Stimulated activated naive B cell treated with anti-CD40 and anti-IgM and Interleukin-4, amounts not matched to agents 10 μg/mL and 1 μg/mL and 100 μg/mL, for 72 hours (primary cell): ENCODE measurements around the gene PTRH2.

Experiments used
- ATAC-seq, 2 donors: fragments of 150-1000 bp; cut with Tn5 transposase; replicated peaks; 2 replicates each; pipeline ENCODE4 v1.10.0; 2021; ENCODE audit warnings: moderate library complexity in 1 of 2
- DNase-seq: peaks from one replicate; pipeline ENCODE4 v3.0.0; 2021
- H3K27ac Mint-ChIP-seq: one replicate; pipeline ENCODE4 v1.8.0; 2022; ENCODE audit warnings: mild to moderate bottlenecking, mixed read lengths
- H3K27me3 Mint-ChIP-seq, 2 donors: one replicate each; pipeline ENCODE4 v1.8.0; 2022; ENCODE audit warnings: mixed read lengths in 2 of 2
- H3K36me3 Mint-ChIP-seq, 2 donors: one replicate each; pipeline ENCODE4 v1.8.0; 2022; ENCODE audit warnings: mixed read lengths in 2 of 2, mild to moderate bottlenecking in 1 of 2
- H3K4me1 Mint-ChIP-seq, 2 donors: one replicate each; pipeline ENCODE4 v1.8.0; 2022; ENCODE audit warnings: mixed read lengths in 2 of 2, mild to moderate bottlenecking in 1 of 2
- H3K4me3 Mint-ChIP-seq, 2 donors: one replicate each; pipeline ENCODE4 v1.8.0; 2022; ENCODE audit warnings: mild to moderate bottlenecking in 2 of 2, mixed read lengths in 2 of 2, moderate library complexity in 1 of 2
- H3K9me3 Mint-ChIP-seq, 2 donors: one replicate each; pipeline ENCODE4 v1.8.0; 2022; ENCODE audit warnings: mixed read lengths in 2 of 2, mild to moderate bottlenecking in 1 of 2

The PTRH2 gene

DNA sequence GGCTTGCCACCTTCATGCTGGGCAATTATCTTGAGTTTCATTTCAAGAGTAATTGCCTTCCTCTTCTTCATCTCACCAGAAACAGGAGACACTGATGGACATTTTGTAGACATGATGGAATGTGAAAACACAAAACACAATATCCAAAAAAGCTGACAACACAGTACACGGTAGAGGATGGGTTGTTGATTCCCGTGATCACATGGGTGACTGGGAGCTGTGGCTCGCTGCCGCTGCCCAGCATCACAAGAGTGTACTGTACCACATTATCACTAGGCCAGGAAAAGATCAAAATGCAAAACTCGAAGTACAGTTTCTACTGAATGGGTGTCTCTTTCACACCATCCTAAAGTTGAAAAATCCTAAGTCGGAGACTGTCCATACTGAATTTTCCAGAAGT lies 7.4 kb downstream of the PTRH2 start:
- Mint-ChIP-seq H3K36me3 (peaks cover 39 to 72% of the 10 kb centered on the region in 2 donors), H3K27ac (no peak overlapping the region), H3K9me3 (no peaks in the 10 kb centered on the region), H3K4me1 (peaks cover 56 to 73% of the 10 kb centered on the region in 2 donors), H3K27me3 (no peaks in the 10 kb centered on the region), H3K4me3 (no peak overlapping the region)
- DNase-seq, result no peak
- ATAC-seq, result no peak

DNA sequence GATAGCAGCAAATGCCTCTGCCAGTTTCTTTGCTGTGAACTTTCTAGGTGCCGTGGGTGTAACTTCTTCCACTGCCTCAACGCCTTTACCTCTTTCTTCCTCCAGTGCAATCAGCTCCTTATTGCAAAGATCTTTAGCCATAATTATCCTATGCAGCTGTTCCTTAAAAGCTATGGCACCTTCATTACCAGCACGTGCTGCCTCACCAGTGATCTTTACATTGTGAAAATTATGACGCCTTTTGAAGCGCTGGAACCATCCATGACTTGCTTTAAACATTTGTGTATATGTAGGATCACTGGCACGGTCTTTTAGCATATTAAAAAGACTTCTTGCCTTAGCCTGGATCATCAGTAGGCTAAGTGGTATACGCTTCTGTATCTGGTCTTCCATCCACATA lies 8.0 kb downstream of the PTRH2 start:
- H3K9me3 Mint-ChIP-seq, result no peaks in the 10 kb centered on the region
- H3K27ac Mint-ChIP-seq, result peak overlapping the region; percentile 69
- no peak overlapping the region for H3K4me3 Mint-ChIP-seq
- H3K4me1 Mint-ChIP-seq, result peaks cover 55 to 68% of the 10 kb centered on the region in 2 donors
- peaks cover 41 to 74% of the 10 kb centered on the region in 2 donors for H3K36me3 Mint-ChIP-seq
- ATAC-seq, result no peak
- no peak for DNase-seq
- H3K27me3 Mint-ChIP-seq, result no peaks in the 10 kb centered on the region

DNA sequence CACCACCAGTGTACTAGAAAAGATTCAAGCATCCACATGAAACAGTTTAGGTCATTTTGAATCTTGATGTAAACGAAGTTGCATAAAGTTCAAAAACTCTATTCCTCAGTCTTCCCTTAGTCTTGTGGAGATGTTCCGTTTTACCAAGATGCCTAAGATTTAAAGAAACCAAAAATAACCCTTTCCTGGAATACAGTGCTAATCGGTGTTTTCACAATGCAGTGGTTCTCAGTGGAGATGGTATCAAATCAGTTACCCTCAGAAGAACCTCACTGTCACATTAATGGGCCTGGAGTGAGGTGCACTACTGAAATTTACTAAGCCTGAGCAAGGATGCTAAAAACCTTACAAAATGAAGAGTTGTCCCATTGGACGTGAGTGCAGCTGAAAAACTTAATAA lies 9.1 kb downstream of the PTRH2 start:
- Mint-ChIP-seq H3K4me3 (no peak overlapping the region), H3K36me3 (peaks cover 40 to 76% of the 10 kb centered on the region in 2 donors)

DNA sequence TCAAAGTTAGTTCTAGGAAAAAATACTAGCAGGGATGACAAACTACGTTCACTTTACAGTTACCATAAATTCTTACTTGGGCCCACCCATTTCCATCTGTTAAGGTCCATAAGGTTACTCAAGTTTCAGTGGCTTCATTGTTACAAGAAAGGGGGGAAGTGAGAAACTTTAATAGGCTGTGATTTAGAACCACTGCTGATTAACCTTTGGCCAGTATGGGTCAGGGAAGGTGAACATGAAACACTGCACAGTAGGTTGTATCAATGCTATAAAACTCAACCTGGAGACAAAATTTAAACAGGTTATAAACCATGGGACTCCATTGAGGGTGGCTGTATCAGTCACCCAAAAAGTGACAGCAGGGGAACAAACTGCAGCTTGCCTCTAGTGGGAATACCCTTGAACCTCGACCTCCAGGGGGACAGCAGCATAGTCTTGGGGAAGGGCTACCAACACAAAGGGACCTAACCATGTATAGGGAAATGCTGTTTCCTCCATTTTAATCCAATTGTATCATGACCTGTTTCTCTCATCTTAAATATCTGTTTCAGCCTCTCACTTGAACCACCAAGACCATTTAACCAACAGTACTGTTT lies 10.4 kb downstream of the PTRH2 start:
- Mint-ChIP-seq H3K27me3 (no peaks in the 10 kb centered on the region), H3K4me1 (peaks cover 44 to 52% of the 10 kb centered on the region in 2 donors), H3K4me3 (peak overlapping the region; percentile 15 to 35), H3K27ac (peak overlapping the region; percentile 73), H3K36me3 (peaks cover 42 to 72% of the 10 kb centered on the region in 2 donors), H3K9me3 (no peaks in the 10 kb centered on the region)
- ATAC-seq, result peak; percentile 82 to 90
- DNase-seq, result no peak

More for the DNA sequence above, 9.1 kb downstream of the PTRH2 start:
- Mint-ChIP-seq H3K4me1 (peaks cover 51 to 57% of the 10 kb centered on the region in 2 donors), H3K27me3 (no peaks in the 10 kb centered on the region), H3K9me3 (no peaks in the 10 kb centered on the region), H3K27ac (peak overlapping the region; percentile 79)
- DNase-seq (no peak), ATAC-seq (no peak)

DNA sequence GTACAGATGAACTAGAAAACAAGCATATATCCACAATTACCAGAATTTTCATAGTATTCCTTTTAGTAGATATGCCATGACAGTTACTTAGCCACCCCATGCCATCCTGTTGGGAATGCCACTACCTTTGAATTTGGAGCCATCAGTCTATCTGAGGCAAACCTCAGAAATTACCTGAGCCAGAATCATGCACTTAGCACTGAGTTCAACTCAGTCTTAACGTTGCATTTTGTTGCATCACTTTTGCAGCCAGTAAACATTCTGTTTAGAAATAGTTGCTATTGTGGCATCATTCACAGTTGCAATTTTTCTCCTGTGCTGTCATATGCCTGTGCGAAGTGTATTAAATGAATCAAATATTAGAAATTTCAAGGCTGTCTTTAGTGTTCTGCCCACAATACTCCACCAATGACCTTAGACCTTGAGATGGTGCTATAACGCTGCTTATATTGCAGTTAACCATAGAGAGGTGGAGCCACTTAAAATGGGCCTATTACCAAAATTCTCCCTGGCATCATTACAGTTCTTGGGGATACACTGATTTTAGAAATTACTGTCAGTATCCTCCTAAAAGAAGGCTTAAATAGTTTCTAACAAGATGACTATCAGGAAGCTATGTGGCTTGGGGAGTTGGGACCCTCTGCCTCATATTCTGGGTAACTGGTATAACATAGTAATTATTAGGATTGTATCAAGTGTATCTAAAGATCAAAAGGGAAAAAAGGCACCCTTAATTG lies 11.1 kb downstream of the PTRH2 start:
- peak; percentile 19 to 29 for ATAC-seq
- Mint-ChIP-seq H3K27me3 (no peaks in the 10 kb centered on the region), H3K4me3 (peak overlapping the region; percentile 15 to 35), H3K27ac (peak overlapping the region; percentile 73), H3K9me3 (no peaks in the 10 kb centered on the region), H3K36me3 (peaks cover 46 to 76% of the 10 kb centered on the region in 2 donors), H3K4me1 (peaks cover 45 to 50% of the 10 kb centered on the region in 2 donors)
- DNase-seq, result no peak

DNA sequence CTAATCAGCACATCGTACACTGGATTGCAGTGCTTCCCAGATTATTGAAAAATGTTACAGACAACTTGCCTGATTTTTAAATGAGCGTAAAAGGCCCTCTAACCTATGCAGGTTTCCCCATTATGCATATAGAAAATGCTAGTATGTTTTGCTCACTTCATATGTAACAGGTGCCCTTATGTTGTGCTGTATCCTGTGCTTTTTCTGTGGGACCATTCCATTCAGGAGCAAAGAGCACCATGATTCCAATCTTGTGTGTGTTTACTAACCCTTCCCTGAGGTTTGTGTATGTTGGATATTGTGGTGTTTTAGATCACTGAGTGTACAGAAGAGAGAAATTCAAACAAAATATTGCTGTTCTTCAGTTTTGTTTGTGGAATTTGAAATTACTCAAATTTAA lies 12.9 kb downstream of the PTRH2 start:
- peaks cover 30 to 34% of the 10 kb centered on the region in 2 donors for H3K4me1 Mint-ChIP-seq
- peaks cover 37 to 67% of the 10 kb centered on the region in 2 donors for H3K36me3 Mint-ChIP-seq
- ATAC-seq (no peak), DNase-seq (no peak)
- no peak overlapping the region for H3K4me3 Mint-ChIP-seq
- H3K9me3 Mint-ChIP-seq, result no peaks in the 10 kb centered on the region
- H3K27me3 Mint-ChIP-seq, result no peaks in the 10 kb centered on the region
- H3K27ac Mint-ChIP-seq, result peak overlapping the region; percentile 51

DNA sequence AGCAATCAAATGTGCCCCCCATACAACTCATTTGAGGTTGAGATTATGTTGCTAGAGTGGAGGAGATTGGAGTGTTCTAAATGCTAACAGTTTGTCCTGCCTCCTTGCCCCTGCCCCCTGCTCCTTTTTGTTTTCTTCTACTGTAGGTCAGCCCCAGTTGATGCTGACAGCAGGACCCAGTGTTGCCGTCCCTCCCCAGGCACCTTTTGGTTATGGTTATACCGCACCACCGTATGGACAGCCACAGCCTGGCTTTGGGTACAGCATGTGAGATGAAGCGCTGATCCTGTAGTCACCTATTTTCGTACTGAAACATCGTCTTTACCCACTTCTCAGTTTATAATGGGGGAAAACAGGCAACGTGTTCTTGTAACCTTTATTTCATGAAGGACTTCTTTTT lies 13.6 kb downstream of the PTRH2 start:
- peaks cover 24 to 29% of the 10 kb centered on the region in 2 donors for H3K4me1 Mint-ChIP-seq
- H3K9me3 Mint-ChIP-seq, result no peaks in the 10 kb centered on the region
- DNase-seq (no peak), ATAC-seq (no peak)
- no peak overlapping the region for H3K4me3 Mint-ChIP-seq
- no peaks in the 10 kb centered on the region for H3K27me3 Mint-ChIP-seq
- H3K36me3 Mint-ChIP-seq, result peaks cover 35 to 64% of the 10 kb centered on the region in 2 donors
- no peak overlapping the region for H3K27ac Mint-ChIP-seq

DNA sequence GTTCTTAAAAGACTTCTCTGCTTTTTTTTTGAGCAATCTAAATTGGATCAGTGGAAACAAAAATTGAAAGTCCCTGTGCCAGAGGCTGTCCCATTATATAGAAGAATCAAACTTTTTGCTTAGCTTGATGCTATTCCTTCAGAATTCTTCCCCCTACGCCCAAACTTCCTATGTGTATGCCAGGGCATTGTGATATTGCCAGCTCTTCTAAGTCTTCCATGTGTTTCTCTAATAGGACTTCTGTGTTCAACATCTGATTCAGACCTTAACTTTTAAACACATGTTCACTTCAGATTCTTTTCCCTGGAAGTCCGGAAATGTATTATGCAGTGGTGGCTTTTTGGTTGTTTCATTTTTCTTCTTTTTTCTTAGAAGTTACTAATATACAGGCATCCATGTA lies 18.7 kb downstream of the PTRH2 start:
- peak overlapping the region; percentile 21 for H3K27ac Mint-ChIP-seq

DNA sequence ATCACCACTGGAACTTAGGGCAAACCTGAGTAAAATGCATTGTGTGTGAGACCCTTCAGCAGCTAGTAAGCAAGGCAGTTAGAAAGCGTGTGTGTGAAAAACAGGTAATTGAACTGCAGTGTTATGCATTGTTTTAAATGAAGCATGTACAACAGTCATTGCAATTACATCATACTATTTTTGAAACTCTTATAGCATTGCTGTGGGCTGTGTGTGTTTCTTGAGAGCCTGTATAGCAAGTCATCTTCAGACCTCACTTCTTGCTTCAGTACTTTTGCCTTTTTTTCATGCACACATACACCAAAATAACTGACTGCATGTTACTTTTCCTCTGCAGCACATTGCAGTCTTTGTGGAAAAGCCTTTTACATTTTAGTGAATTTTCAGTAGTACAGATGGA lies 19.2 kb downstream of the PTRH2 start:
- Mint-ChIP-seq H3K27ac (peak overlapping the region; percentile 21), H3K27me3 (no peaks in the 10 kb centered on the region), H3K36me3 (peaks cover 22 to 49% of the 10 kb centered on the region in 2 donors), H3K9me3 (no peaks in the 10 kb centered on the region), H3K4me3 (no peak overlapping the region), H3K4me1 (peaks cover 10 to 11% of the 10 kb centered on the region in 2 donors)
- ATAC-seq, result no peak
- no peak for DNase-seq

More for the DNA sequence above, 18.7 kb downstream of the PTRH2 start:
- H3K27me3 Mint-ChIP-seq, result no peaks in the 10 kb centered on the region
- no peak overlapping the region for H3K4me3 Mint-ChIP-seq
- H3K36me3 Mint-ChIP-seq, result peaks cover 22 to 51% of the 10 kb centered on the region in 2 donors
- DNase-seq (no peak), ATAC-seq (no peak)
- H3K4me1 Mint-ChIP-seq, result peaks cover 10 to 11% of the 10 kb centered on the region in 2 donors
- no peaks in the 10 kb centered on the region for H3K9me3 Mint-ChIP-seq

DNA sequence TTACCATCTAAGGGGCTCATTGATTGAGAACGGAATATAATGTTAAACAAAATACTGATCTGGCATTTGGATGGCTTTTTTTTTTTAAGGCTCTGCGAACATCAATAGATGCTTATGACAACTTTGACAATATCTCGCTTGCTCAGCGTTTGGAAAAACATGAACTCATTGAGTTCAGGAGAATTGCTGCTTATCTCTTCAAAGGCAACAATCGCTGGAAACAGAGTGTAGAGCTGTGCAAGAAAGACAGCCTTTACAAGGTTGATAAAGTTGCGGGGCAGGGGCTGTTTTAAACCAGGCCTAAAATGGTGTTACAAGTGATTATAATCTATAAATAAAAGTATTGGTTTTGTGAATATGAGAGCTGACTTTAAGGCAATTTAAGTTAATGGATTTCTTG lies 22.3 kb downstream of the PTRH2 start:
- H3K4me1 Mint-ChIP-seq, result peaks cover 9 to 11% of the 10 kb centered on the region in 2 donors
- H3K36me3 Mint-ChIP-seq, result peaks cover 12 to 50% of the 10 kb centered on the region in 2 donors
- ATAC-seq, result no peak
- DNase-seq, result no peak
- no peaks in the 10 kb centered on the region for H3K27me3 Mint-ChIP-seq
- no peak overlapping the region for H3K4me3 Mint-ChIP-seq
- no peaks in the 10 kb centered on the region for H3K9me3 Mint-ChIP-seq
- H3K27ac Mint-ChIP-seq, result no peak overlapping the region

DNA sequence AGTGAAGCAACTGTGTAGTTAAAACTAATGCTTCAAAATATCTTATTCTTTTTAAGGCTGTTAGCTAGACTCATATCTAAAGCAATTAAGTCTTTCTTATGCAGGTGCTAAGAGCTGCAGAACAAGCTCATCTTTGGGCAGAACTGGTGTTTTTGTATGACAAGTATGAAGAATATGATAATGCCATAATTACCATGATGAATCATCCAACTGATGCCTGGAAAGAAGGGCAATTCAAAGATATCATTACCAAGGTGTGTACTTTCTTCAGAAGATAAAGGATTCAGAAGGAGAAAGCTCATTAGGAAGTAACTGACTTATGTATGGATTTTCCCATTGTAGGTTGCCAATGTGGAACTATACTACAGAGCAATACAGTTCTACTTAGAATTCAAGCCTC lies 23.9 kb downstream of the PTRH2 start:
- Mint-ChIP-seq H3K27ac (no peak overlapping the region), H3K4me1 (peaks cover 7% of the 10 kb centered on the region in 2 donors), H3K4me3 (no peak overlapping the region), H3K9me3 (no peaks in the 10 kb centered on the region), H3K36me3 (peaks cover 12 to 44% of the 10 kb centered on the region in 2 donors), H3K27me3 (no peaks in the 10 kb centered on the region)
- no peak for ATAC-seq
- no peak for DNase-seq

DNA sequence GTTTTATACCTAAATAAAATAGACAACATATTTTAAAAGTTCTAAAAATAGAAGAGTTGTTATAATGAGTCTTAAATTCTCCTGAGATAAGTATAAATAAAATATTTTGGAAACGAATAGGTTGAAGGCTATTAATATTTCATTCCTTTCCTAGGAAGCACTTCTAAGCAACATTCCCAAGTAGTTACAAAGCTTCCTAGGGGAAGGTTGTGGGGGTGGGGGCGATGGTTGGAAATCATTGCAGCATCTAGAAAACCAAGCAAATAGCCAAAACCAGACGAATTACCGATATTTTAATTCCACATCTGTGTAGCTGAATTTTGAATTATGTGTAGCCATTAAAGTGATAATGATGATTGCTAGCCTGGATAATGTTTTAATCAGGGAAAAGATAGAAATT lies 26.9 kb downstream of the PTRH2 start:
- ATAC-seq, result no peak
- peaks cover 13 to 49% of the 10 kb centered on the region in 2 donors for H3K36me3 Mint-ChIP-seq
- no peak overlapping the region for H3K27ac Mint-ChIP-seq
- peaks cover under 1 to 11% of the 10 kb centered on the region in 2 donors for H3K4me1 Mint-ChIP-seq
- DNase-seq, result no peak
- H3K9me3 Mint-ChIP-seq, result no peaks in the 10 kb centered on the region
- no peaks in the 10 kb centered on the region for H3K27me3 Mint-ChIP-seq
- H3K4me3 Mint-ChIP-seq, result no peak overlapping the region

DNA sequence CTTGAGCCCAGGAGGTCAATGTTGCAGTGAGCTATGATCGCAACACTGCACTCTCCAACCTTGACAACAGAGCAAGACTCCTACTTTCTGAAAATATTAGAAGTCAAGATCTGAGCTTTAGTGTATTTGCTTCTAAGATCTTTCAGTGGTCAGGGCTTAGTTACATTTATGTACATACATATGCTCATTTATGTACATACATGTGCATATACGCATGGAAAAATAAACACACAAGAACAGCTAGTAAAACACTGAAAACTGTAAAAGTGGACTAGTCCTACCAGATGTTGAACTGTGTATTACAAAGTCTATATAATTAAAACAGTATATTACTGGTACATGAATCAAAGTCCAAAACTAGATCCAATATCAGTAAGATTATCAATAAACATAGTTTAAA lies 28.3 kb downstream of the PTRH2 start:
- Mint-ChIP-seq H3K9me3 (no peaks in the 10 kb centered on the region), H3K27ac (no peak overlapping the region), H3K4me3 (no peak overlapping the region), H3K4me1 (peaks cover 8 to 25% of the 10 kb centered on the region in 2 donors), H3K36me3 (peaks cover 15 to 48% of the 10 kb centered on the region in 2 donors), H3K27me3 (no peaks in the 10 kb centered on the region)
- ATAC-seq (no peak), DNase-seq (no peak)

DNA sequence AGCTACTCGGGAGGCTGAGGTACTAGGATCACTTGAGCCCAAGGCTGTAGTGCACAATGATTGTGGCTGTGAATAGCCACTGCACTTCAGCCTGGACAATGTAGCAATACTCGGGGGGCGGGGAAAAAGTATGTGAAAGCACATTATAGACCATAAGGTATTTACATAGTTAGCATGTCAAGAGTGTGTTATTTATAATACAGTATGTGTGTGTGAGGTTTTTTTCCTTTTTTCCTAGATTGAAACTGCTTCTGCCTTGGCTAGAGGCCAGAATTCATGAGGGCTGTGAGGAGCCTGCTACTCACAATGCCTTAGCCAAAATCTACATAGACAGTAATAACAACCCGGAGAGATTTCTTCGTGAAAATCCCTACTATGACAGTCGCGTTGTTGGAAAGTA lies 30.5 kb downstream of the PTRH2 start:
- Mint-ChIP-seq H3K9me3 (no peaks in the 10 kb centered on the region), H3K4me1 (peaks cover 16 to 41% of the 10 kb centered on the region in 2 donors), H3K36me3 (peaks cover 21 to 45% of the 10 kb centered on the region in 2 donors), H3K4me3 (no peak overlapping the region), H3K27ac (no peak overlapping the region), H3K27me3 (no peaks in the 10 kb centered on the region)
- no peak for DNase-seq
- no peak for ATAC-seq

DNA sequence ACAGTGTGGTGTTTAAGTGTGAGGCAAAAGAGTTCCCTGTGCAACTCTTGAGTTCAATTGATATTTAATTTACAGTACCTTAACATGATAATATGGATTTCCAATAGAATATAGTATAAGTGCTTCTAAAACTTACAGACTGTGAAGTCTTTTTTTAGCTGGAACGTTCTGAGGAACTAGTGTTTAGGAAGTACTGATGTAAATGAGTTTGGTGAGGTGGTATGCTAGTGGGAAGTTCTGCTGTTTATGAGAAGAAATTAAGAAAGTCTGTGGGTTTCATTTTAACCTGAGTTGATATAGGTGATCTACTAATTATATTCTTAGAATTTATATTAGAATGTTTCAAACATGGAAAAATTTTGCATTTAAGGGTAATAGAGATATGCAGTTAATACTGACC lies 32.0 kb downstream of the PTRH2 start:
- no peak for DNase-seq
- ATAC-seq, result peak; percentile 23 to 42
- no peaks in the 10 kb centered on the region for H3K27me3 Mint-ChIP-seq

More for the DNA sequence above, 32.0 kb downstream of the PTRH2 start:
- Mint-ChIP-seq H3K27ac (peak overlapping the region; percentile 51), H3K36me3 (peaks cover 25 to 48% of the 10 kb centered on the region in 2 donors), H3K4me3 (peak overlapping the region; percentile 22 to 51), H3K9me3 (no peaks in the 10 kb centered on the region), H3K4me1 (peaks cover 20 to 56% of the 10 kb centered on the region in 2 donors)
